ENCODE results near the gene B4GALT7. TPM values are rescaled to one million over a fixed set of nuclear protein-coding genes. Genes with fewer than 3 reads are reported as not detected.

Gene B4GALT7
- polyA plus RNA-seq, 1 of the 3 experiments (the other 2 are of a cell fraction), result 37.5 TPM

GRCh38 chr5:177557041-177557647 is 42.8 kb upstream of the B4GALT7 start:
- Histone ChIP-seq H3K9ac (no peak overlapping the region), H3K4me3 (ENCODE audit: low read depth in 2 of 2, low read length in 1 of 2) (no peak overlapping the region), H3K27ac (ENCODE audit: low read depth in 2 of 2, low read length in 1 of 2) (no peak overlapping the region), H3K36me3 (replicated peaks in 1 of 2; ENCODE audit: control insufficient read depth in 1 of 2, insufficient read depth in 2 of 2, low read length in 1 of 2) (peaks cover 1 to 3% of the 10 kb centered on the region in 2 experiments), H3K79me2 (ENCODE audit: insufficient read depth) (peaks cover 20% of the 10 kb centered on the region), H3K27me3 (ENCODE audit: insufficient read depth) (no peaks in the 10 kb centered on the region), H3K4me1 (ENCODE audit: control insufficient read depth in 1 of 2, insufficient read depth in 2 of 2, low read depth in 1 of 2, low read length in 1 of 2) (peaks cover 0 to 16% of the 10 kb centered on the region in 2 experiments; a peak in 2 of 4 replicates), H3K9me3 (no peaks in the 10 kb centered on the region), H3F3A (replicated peaks; ENCODE audit: insufficient read depth) (no peaks in the 10 kb centered on the region), H3K9me2 (no peaks in the 10 kb centered on the region), H3K4me2 (no peak overlapping the region), H2AFZ (ENCODE audit: low read depth) (no peak overlapping the region), H4K20me1 (ENCODE audit: insufficient read depth) (peaks cover 17% of the 10 kb centered on the region)
- 68% methylated on average over 4 of the region's 4 CpGs for WGBS (ENCODE audit: low lambda C conversion rate)
- POLR2A ChIA-PET, result no interaction called here
- TF ChIP-seq, protein P1, sequence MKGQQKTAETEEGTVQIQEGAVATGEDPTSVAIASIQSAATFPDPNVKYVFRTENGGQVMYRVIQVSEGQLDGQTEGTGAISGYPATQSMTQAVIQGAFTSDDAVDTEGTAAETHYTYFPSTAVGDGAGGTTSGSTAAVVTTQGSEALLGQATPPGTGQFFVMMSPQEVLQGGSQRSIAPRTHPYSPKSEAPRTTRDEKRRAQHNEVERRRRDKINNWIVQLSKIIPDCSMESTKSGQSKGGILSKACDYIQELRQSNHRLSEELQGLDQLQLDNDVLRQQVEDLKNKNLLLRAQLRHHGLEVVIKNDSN (IDR thresholded peaks at IDR 0.05; ENCODE audit: borderline replicate concordance, low read depth), result peak; percentile 41; the same call in 1 of the 2 replicates
- no peak for TF ChIP-seq GABPA (IDR thresholded peaks at IDR 0.05; ENCODE audit: low read depth)
- TF ChIP-seq TAF1 (IDR thresholded peaks at IDR 0.05; ENCODE audit: borderline replicate concordance, low read depth, low read length), result no peak
- TF ChIP-seq FOXJ3 (CRISPR knock-in tag; IDR thresholded peaks at IDR 0.05), result no peak
- TF ChIP-seq RXRA (IDR thresholded peaks at IDR 0.05; ENCODE audit: borderline replicate concordance, low read depth), result no peak
- TF ChIP-seq CTCF (IDR thresholded peaks at IDR 0.05), result no peak
- no peak for DNase-seq
- CTCF ChIA-PET, result interaction anchor here (1.1 kb wide), 1 partner anchor 153 kb away, joined by 3 read pairs; no protein-coding TSS in a partner anchor

GRCh38 chr5:177557796-177558195 is 42.1 kb upstream of the B4GALT7 start:
- Histone ChIP-seq H3K9me3 (no peaks in the 10 kb centered on the region), H3K79me2 (ENCODE audit: insufficient read depth) (peaks cover 13% of the 10 kb centered on the region), H3K4me1 (ENCODE audit: control insufficient read depth in 1 of 2, insufficient read depth in 2 of 2, low read depth in 1 of 2, low read length in 1 of 2) (peaks cover 0 to 11% of the 10 kb centered on the region in 2 experiments; a peak in 2 of 4 replicates), H3K9ac (no peak overlapping the region), H3K27me3 (ENCODE audit: insufficient read depth) (no peaks in the 10 kb centered on the region), H3K4me2 (no peak overlapping the region), H2AFZ (ENCODE audit: low read depth) (no peak overlapping the region), H3F3A (replicated peaks; ENCODE audit: insufficient read depth) (no peaks in the 10 kb centered on the region), H3K4me3 (ENCODE audit: low read depth in 2 of 2, low read length in 1 of 2) (no peak overlapping the region), H3K27ac (ENCODE audit: low read depth in 2 of 2, low read length in 1 of 2) (no peak overlapping the region), H3K9me2 (no peaks in the 10 kb centered on the region), H3K36me3 (replicated peaks in 1 of 2; ENCODE audit: control insufficient read depth in 1 of 2, insufficient read depth in 2 of 2, low read length in 1 of 2) (no peaks in the 10 kb centered on the region), H4K20me1 (ENCODE audit: insufficient read depth) (peaks cover 10% of the 10 kb centered on the region)
- CTCF ChIA-PET, result interaction anchor here (1.1 kb wide), 1 partner anchor 153 kb away, joined by 3 read pairs; no protein-coding TSS in a partner anchor
- 48% methylated on average over 5 of the region's 5 CpGs for WGBS (ENCODE audit: low lambda C conversion rate)
- POLR2A ChIA-PET, result no interaction called here
- no peak for DNase-seq
- TF ChIP-seq, protein P2, sequence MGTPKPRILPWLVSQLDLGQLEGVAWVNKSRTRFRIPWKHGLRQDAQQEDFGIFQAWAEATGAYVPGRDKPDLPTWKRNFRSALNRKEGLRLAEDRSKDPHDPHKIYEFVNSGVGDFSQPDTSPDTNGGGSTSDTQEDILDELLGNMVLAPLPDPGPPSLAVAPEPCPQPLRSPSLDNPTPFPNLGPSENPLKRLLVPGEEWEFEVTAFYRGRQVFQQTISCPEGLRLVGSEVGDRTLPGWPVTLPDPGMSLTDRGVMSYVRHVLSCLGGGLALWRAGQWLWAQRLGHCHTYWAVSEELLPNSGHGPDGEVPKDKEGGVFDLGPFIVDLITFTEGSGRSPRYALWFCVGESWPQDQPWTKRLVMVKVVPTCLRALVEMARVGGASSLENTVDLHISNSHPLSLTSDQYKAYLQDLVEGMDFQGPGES (IDR thresholded peaks at IDR 0.05; ENCODE audit: low read depth, low read length), result no peak
- no peak for TF ChIP-seq REST (IDR thresholded peaks at IDR 0.05; ENCODE audit: low read depth, low read length)
- no peak for TF ChIP-seq JUND (IDR thresholded peaks at IDR 0.05)
- TF ChIP-seq RAD21 (IDR thresholded peaks at IDR 0.05; ENCODE audit: low read length), result no peak
- TF ChIP-seq TAF1 (IDR thresholded peaks at IDR 0.05; ENCODE audit: borderline replicate concordance, low read depth, low read length), result no peak
- no peak for TF ChIP-seq RFX5 (IDR thresholded peaks at IDR 0.05; ENCODE audit: low read length)
- no peak for TF ChIP-seq ELF1 (IDR thresholded peaks at IDR 0.05)
- TF ChIP-seq NRF1 (IDR thresholded peaks at IDR 0.05; ENCODE audit: low read depth, low read length), result no peak
- no peak for TF ChIP-seq SIN3A (IDR thresholded peaks at IDR 0.05; ENCODE audit: borderline replicate concordance, low read depth, low read length)
- TF ChIP-seq, protein P3, sequence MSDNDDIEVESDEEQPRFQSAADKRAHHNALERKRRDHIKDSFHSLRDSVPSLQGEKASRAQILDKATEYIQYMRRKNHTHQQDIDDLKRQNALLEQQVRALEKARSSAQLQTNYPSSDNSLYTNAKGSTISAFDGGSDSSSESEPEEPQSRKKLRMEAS (IDR thresholded peaks at IDR 0.05; ENCODE audit: low read depth), result no peak
- TF ChIP-seq SMC3 (IDR thresholded peaks at IDR 0.05; ENCODE audit: low read depth, low read length), result no peak
- no peak for TF ChIP-seq NFIC (IDR thresholded peaks at IDR 0.05; ENCODE audit: borderline replicate concordance)
- TF ChIP-seq TCF12 (IDR thresholded peaks at IDR 0.05), result no peak
- no peak for TF ChIP-seq MXI1 (IDR thresholded peaks at IDR 0.05; ENCODE audit: low read depth, low read length)
- TF ChIP-seq RXRA (IDR thresholded peaks at IDR 0.05; ENCODE audit: borderline replicate concordance, low read depth), result no peak
- TF ChIP-seq, protein P1 (IDR thresholded peaks at IDR 0.05; ENCODE audit: borderline replicate concordance, low read depth), result no peak
